Measurements from ENCODE around the gene SIRT6. TPM values are rescaled to one million over a fixed set of nuclear protein-coding genes. Genes with fewer than 3 reads are reported as not detected.

The SIRT6 gene
- total and polyA plus RNA-seq, 9 of the 15 experiments (the other 6 are each of a cell fraction or from before 2014, with no cell fraction given) = 1.4 to 41.1 (median 10.2) TPM

GRCh38 chr19:4224470-4224869 lies 42.1 kb upstream of the SIRT6 start (continued):
- no peak for TF ChIP-seq ZNF609 (CRISPR knock-in tag; IDR thresholded peaks at IDR 0.05; ENCODE audit: borderline replicate concordance)
- TF ChIP-seq CCAR2 (IDR thresholded peaks at IDR 0.05; ENCODE audit: low read depth, low read length) = no peak
- peak; percentile 23; the same call in 1 of the 2 replicates for TF ChIP-seq CHD2 (IDR thresholded peaks at IDR 0.05; ENCODE audit: low read depth, low read length)
- peak; percentile 60; the same call in 1 of the 2 replicates for TF ChIP-seq ZBTB7A (IDR thresholded peaks at IDR 0.05; ENCODE audit: borderline replicate concordance, control insufficient read depth, low read depth, low read length)
- TF ChIP-seq EGR1 (conservative IDR thresholded peaks at IDR 0.05) = peak; percentile 57
- TF ChIP-seq NCOA6 (IDR thresholded peaks at IDR 0.05) = no peak
- TF ChIP-seq E2F8 (IDR thresholded peaks at IDR 0.05; ENCODE audit: low read depth, partially characterized antibody) = no peak
- TF ChIP-seq ZNF134 (CRISPR knock-in tag; conservative IDR thresholded peaks at IDR 0.05) = no peak
- TF ChIP-seq RBM39 (optimal IDR thresholded peaks at IDR 0.05; ENCODE audit: low read depth, low read length) = peak; percentile 41
- no peak for TF ChIP-seq FOXK2 (conservative IDR thresholded peaks at IDR 0.05 in 1 of 2, IDR thresholded peaks at IDR 0.05 in 1 of 2; ENCODE audit: low read depth in 2 of 2)
- no peak for TF ChIP-seq NR2F6 (CRISPR knock-in tag; IDR thresholded peaks at IDR 0.05)
- TF ChIP-seq ARID4B (CRISPR knock-in tag; IDR thresholded peaks at IDR 0.05) = no peak

Measured in K562 (cell line).